HFF-Myc (cell line): ENCODE results near the gene ABHD11.

Experiments used
- DNase-seq: peaks from one replicate; pipeline ENCODE4 v3.0.0-alpha.2; 2011; ENCODE audit warnings: low read depth; ENCODE audit errors: extremely low read depth
- H3K4me3 ChIP-seq: replicated peaks from 2 replicates; pipeline ENCODE4 v1.5.1; 2011; ENCODE audit warnings: low read depth, mild to moderate bottlenecking, control low read depth, low read length
- CTCF ChIP-seq: IDR thresholded peaks from 2 replicates; pipeline ENCODE4 v1.5.1; 2012; ENCODE audit warnings: mild to moderate bottlenecking, low read depth, low read length, control low read depth; ENCODE audit errors: missing control alignments

Gene ABHD11

DNA sequence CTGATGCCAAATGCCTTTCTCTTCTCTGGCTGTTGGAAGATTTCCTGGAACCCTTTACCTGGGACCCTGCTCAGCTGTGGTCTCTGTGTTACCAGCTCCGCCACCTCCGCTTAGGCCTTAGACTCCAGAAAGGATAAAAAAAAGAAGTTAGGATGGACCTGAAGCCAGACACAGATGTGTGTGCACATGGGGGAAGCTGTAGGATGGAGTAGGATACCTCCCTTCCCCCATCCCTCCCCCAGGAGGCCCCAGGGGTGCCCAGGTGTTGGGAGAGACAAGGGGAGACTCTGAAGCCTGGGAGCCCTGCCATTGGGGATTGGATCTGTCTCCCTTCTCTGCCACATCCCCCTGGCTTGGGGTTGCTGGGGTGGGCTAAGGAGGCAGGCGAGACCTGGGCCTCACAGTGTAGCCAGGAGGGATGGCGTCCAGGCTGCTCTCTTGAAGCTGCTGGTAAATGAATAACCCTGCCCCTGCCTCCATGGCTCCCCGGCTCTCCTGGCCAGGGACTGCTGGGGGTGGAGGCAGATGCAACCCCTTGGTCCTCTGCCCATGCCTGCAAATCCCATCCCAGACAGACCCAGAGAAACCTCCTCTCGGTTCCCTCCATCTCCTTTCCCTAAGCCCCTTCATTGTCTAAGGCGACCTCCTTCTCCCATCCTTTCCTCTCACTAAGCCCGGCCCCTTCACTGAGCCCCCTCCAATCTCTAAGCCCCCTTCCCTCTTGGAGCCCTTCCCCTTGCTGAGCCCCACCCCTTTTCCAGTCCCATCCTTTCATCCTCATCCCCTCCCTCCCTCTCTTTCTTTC lies 23.5 kb upstream of the ABHD11 start:
- no peak for DNase-seq
- TF ChIP-seq CTCF = no peak
- no peak overlapping the region for H3K4me3 ChIP-seq

GRCh38 chr7:73758581-73759138 lies 20.1 kb upstream of the ABHD11 start:
- no peak overlapping the region for H3K4me3 ChIP-seq
- no peak for TF ChIP-seq CTCF
- no peak for DNase-seq

DNA sequence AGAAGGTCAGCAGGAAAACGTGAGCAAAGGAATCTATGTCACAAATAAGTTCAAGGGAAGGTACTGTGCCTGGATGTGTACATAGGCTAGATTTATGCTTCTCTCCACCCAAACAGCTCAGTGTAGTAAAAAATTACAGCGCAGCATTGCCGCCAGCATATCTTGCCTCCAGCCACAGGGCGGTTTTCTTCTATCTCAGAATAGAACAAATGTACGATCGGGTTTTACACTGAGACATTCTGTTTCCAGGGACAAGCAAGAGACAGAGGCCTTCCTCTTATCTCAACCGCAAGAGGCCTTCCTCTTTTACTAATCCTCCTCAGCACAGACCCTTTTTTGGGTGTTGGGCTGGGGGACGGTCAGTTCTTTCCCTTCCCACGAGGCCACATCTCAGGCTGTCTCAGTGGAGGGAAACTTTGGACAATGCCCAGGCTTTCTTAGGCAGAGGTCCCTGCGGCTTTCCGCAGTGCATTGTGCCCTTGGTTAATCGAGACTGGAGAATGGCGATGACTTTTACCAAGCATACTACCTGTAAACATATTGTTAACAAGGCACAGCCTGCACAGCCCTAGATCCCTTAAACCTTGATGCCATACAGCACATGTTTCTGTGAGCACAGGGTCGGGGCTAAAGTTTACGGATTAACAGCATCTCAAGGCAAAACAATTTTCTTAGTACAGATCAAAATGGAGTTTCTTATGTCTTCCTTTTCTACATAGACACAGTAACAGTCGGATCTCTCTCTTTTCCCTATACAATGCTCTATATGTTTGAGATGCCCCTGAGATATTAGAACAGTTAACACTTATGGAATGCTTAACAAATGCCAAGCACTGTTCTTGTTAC lies 11.6 kb upstream of the ABHD11 start:
- TF ChIP-seq CTCF = no peak
- DNase-seq = no peak
- H3K4me3 ChIP-seq = no peak overlapping the region

GRCh38 chr7:73746378-73746777 lies 7.8 kb upstream of the ABHD11 start:
- H3K4me3 ChIP-seq = no peak overlapping the region
- no peak for DNase-seq
- no peak for TF ChIP-seq CTCF

- no peak for DNase-seq
- no peak for TF ChIP-seq CTCF
- no peak overlapping the region for H3K4me3 ChIP-seq
These were observed 4.4 kb upstream of the ABHD11 start for GRCh38 chr7:73742753-73743641.

- no peak for DNase-seq
These were observed 3.7 kb upstream of the ABHD11 start for GRCh38 chr7:73742338-73742752.

More at GRCh38 chr7:73742338-73742752, 3.7 kb upstream of the ABHD11 start:
- no peak overlapping the region for H3K4me3 ChIP-seq
- no peak for TF ChIP-seq CTCF
